H9 (cell line): ENCODE data around the gene NYAP1. TPM values are rescaled to one million over a fixed set of nuclear protein-coding genes. Genes with fewer than 3 reads are reported as not detected.

Experiments used
- DNase-seq: peaks from one replicate; pipeline ENCODE4 v3.0.0-alpha.2; 2017
- H2AFZ ChIP-seq: one replicate; pipeline ENCODE4 v1.6.1; 2013; ENCODE audit warnings: mild to moderate bottlenecking, low read length, control low read depth, moderate library complexity
- H2AK5ac ChIP-seq: 2 replicates; pipeline ENCODE4 v1.6.1; 2013; ENCODE audit warnings: low read length, control low read depth, mixed read lengths; ENCODE audit not compliant: insufficient read length
- H2BK120ac ChIP-seq: one replicate; pipeline ENCODE4 v1.6.1; 2013; ENCODE audit warnings: low read depth, mild to moderate bottlenecking, low read length, control low read depth, inconsistent platforms; ENCODE audit not compliant: poor library complexity, severe bottlenecking
- H2BK12ac ChIP-seq: 2 replicates; pipeline ENCODE4 v1.6.1; 2013; ENCODE audit warnings: low read length, control low read depth, mixed read lengths, low read depth; ENCODE audit not compliant: insufficient read length
- H2BK15ac ChIP-seq: 2 replicates; pipeline ENCODE4 v1.6.1; 2013; ENCODE audit warnings: low read depth, low read length, control low read depth
- H2BK20ac ChIP-seq: one replicate; pipeline ENCODE4 v1.6.1; 2013; ENCODE audit warnings: low read depth, mild to moderate bottlenecking, low read length, control low read depth, inconsistent platforms; ENCODE audit not compliant: poor library complexity, severe bottlenecking
- H2BK5ac ChIP-seq: 2 replicates; pipeline ENCODE4 v1.6.1; 2013; ENCODE audit warnings: low read length, control low read depth, mixed read lengths; ENCODE audit not compliant: insufficient read length
- H3K14ac ChIP-seq: 2 replicates; pipeline ENCODE4 v1.6.1; 2013; ENCODE audit warnings: low read length, control low read depth; ENCODE audit not compliant: insufficient read depth
- H3K18ac ChIP-seq: 2 replicates; pipeline ENCODE4 v1.6.1; 2013; ENCODE audit warnings: low read depth, mild to moderate bottlenecking, mixed read lengths, low read length, control low read depth; ENCODE audit not compliant: insufficient read length
- H3K23ac ChIP-seq: 2 replicates; pipeline ENCODE4 v1.6.1; 2013; ENCODE audit warnings: low read length, control low read depth, mixed read lengths, low read depth; ENCODE audit not compliant: insufficient read length
- H3K23me2 ChIP-seq: 2 replicates; pipeline ENCODE4 v1.6.1; 2013; ENCODE audit warnings: low read depth, mild to moderate bottlenecking, mixed read lengths, low read length, control low read depth; ENCODE audit not compliant: insufficient read length, poor library complexity, severe bottlenecking
- H3K27ac ChIP-seq: 2 replicates; pipeline ENCODE4 v1.5.1; 2013; ENCODE audit warnings: low read length, control low read depth, mixed read lengths, low read depth; ENCODE audit not compliant: insufficient read length
- H3K27me3 ChIP-seq: 2 replicates; pipeline ENCODE4 v1.6.1; 2013; ENCODE audit warnings: low read length, control low read depth, inconsistent platforms; ENCODE audit not compliant: insufficient read depth
- H3K4ac ChIP-seq: 2 replicates; pipeline ENCODE4 v1.6.1; 2013; ENCODE audit warnings: low read depth, mild to moderate bottlenecking, control low read depth, inconsistent platforms, low read length, moderate library complexity
- H3K4me1 ChIP-seq: 2 replicates; pipeline ENCODE4 v1.6.1; 2013; ENCODE audit warnings: low read length, control low read depth, inconsistent platforms; ENCODE audit not compliant: insufficient read depth
- H3K4me2 ChIP-seq: 2 replicates; pipeline ENCODE4 v1.6.1; 2013; ENCODE audit warnings: low read length, control low read depth, mixed read lengths; ENCODE audit not compliant: insufficient read length, insufficient read depth
- H3K56ac ChIP-seq: 2 replicates; pipeline ENCODE4 v1.6.1; 2013; ENCODE audit warnings: low read depth, mild to moderate bottlenecking, mixed read lengths, low read length, control low read depth; ENCODE audit not compliant: insufficient read length
- H3K79me1 ChIP-seq: 2 replicates; pipeline ENCODE4 v1.6.1; 2013; ENCODE audit warnings: low read depth, mild to moderate bottlenecking, moderate library complexity, low read length, control low read depth, inconsistent platforms; ENCODE audit not compliant: insufficient read depth, poor library complexity, severe bottlenecking
- H3K79me2 ChIP-seq: 2 replicates; pipeline ENCODE4 v1.6.1; 2013; ENCODE audit warnings: low read length, control low read depth, inconsistent platforms; ENCODE audit not compliant: insufficient read depth
- H3K9ac ChIP-seq: 2 replicates; pipeline ENCODE4 v1.6.1; 2013; ENCODE audit warnings: low read length, control low read depth, mixed read lengths; ENCODE audit not compliant: insufficient read length; ENCODE audit errors: extremely low read depth
- H3K9me3 ChIP-seq: one replicate; pipeline ENCODE4 v1.6.1; 2013; ENCODE audit warnings: low read depth, low read length, inconsistent platforms; ENCODE audit not compliant: control insufficient read depth
- H3T11ph ChIP-seq: one replicate; pipeline ENCODE4 v1.6.1; 2013; ENCODE audit warnings: mild to moderate bottlenecking, low read length, control low read depth, inconsistent platforms
- H4K20me1 ChIP-seq: one replicate; pipeline ENCODE4 v1.6.1; 2013; ENCODE audit not compliant: control insufficient read depth, insufficient read length, insufficient read depth
- H4K5ac ChIP-seq: 2 replicates; pipeline ENCODE4 v1.6.1; 2013; ENCODE audit warnings: low read depth, mild to moderate bottlenecking, mixed read lengths, low read length, control low read depth; ENCODE audit not compliant: insufficient read length
- H4K8ac ChIP-seq: replicated peaks from 2 replicates; pipeline ENCODE4 v1.6.1; 2013; ENCODE audit warnings: low read length, control low read depth, mixed read lengths, low read depth; ENCODE audit not compliant: insufficient read length
- H4K91ac ChIP-seq: 2 replicates; pipeline ENCODE4 v1.6.1; 2013; ENCODE audit warnings: low read depth, mild to moderate bottlenecking, moderate library complexity, mixed read lengths, low read length, control low read depth; ENCODE audit not compliant: insufficient read length
- H3K27ac Mint-ChIP-seq, 3 experiments: 2 replicates in 2 of 3; 3 replicates in 1 of 3; pipeline ENCODE4 v1.8.0; 2020 to 2021; ENCODE audit warnings: mixed read lengths in 3 of 3, mild to moderate bottlenecking in 1 of 3, moderate library complexity in 1 of 3
- H3K27me3 Mint-ChIP-seq: 2 replicates; pipeline ENCODE4 v1.8.0; 2021; ENCODE audit warnings: low read depth, mild to moderate bottlenecking, moderate library complexity, mixed read lengths
- H3K36me3 Mint-ChIP-seq, 3 experiments: 2 replicates in 2 of 3; 3 replicates in 1 of 3; pipeline ENCODE4 v1.8.0; 2020 to 2021; ENCODE audit warnings: low read depth in 3 of 3, mixed read lengths in 3 of 3; ENCODE audit not compliant: insufficient read depth in 1 of 3
- H3K4me1 Mint-ChIP-seq, 2 experiments: 2 replicates each; pipeline ENCODE4 v1.8.0; 2020; ENCODE audit warnings: mixed read lengths in 2 of 2
- H3K4me3 Mint-ChIP-seq, 2 experiments: 2 replicates in 1 of 2; 3 replicates in 1 of 2; pipeline ENCODE4 v1.8.0; 2020 to 2021; ENCODE audit warnings: mild to moderate bottlenecking in 2 of 2, mixed read lengths in 2 of 2, moderate library complexity in 1 of 2
- H3K9me3 Mint-ChIP-seq, 2 experiments: 2 replicates in 1 of 2; 3 replicates in 1 of 2; pipeline ENCODE4 v1.8.0; 2020; ENCODE audit warnings: mild to moderate bottlenecking in 2 of 2, mixed read lengths in 2 of 2, moderate library complexity in 1 of 2
- CTCF ChIP-seq: fragments of 200-600 bp; sonication (generic); conservative IDR thresholded peaks from 3 replicates; pipeline ENCODE4 v1.8.0; 2021; ENCODE audit warnings: antibody characterized with exemption, mild to moderate bottlenecking
- WGBS: extraction: QIAGEN DNeasy Blood & Tissue Kit; methylation state at CpG from one replicate; pipeline ENCODE4 v1.1.7; 2013; ENCODE audit warnings: missing lambda C conversion rate, low lambda C conversion rate, mixed read lengths; ENCODE audit not compliant: insufficient read length; ENCODE audit errors: extremely low coverage; 5-methylcytosine and 5-hydroxymethylcytosine counted together
- total RNA-seq: library from RNA; stranded (reverse); gene quantifications from 2 replicates; pipeline ENCODE4 v1.2.1, GENCODE V29; 2021

The NYAP1 gene
- total RNA-seq, 1 experiment from 2014 or later: 3.2 TPM

GRCh38 chr7:100493476-100494264 is 9.9 kb downstream of the NYAP1 start:
- Histone ChIP-seq H2AK5ac (no peak overlapping the region), H3K14ac (peak overlapping the region; percentile 21; the same call in 1 of the 2 replicates), H3K18ac (no peak overlapping the region), H2BK20ac (no peak overlapping the region), H4K91ac (no peak overlapping the region), H2BK5ac (no peak overlapping the region), H2BK12ac (no peak overlapping the region), H3K4me2 (peak overlapping the region; percentile 52), H3K9me3 (no peaks in the 10 kb centered on the region), H3K79me2 (no peaks in the 10 kb centered on the region), H3K23me2 (peaks cover 3% of the 10 kb centered on the region), H2BK120ac (no peak overlapping the region), H3K56ac (no peak overlapping the region), H2BK15ac (no peak overlapping the region), H4K20me1 (no peaks in the 10 kb centered on the region), H3K79me1 (no peaks in the 10 kb centered on the region), H3K23ac (no peak overlapping the region), H3K27ac (no peak overlapping the region), H3K4ac (no peak overlapping the region), H3K4me1 (0 out of 2 replicates have a peak, but pooled peaks cover 2% of the 10 kb centered on the region), H4K8ac (no peak overlapping the region), H4K5ac (no peak overlapping the region), H3K27me3 (no peaks in the 10 kb centered on the region; the same call in 1 of the 2 replicates), H3T11ph (no peak overlapping the region), H3K9ac (no peak overlapping the region), H2AFZ (no peak overlapping the region)
- peaks cover 0 to 4% (median 3%) of the 10 kb centered on the region in 3 experiments; a peak in 2 of 7 replicates for H3K36me3 Mint-ChIP-seq
- no peak for TF ChIP-seq CTCF
- peak overlapping the region; percentile 51 to 78 for H3K4me3 Mint-ChIP-seq
- H3K27me3 Mint-ChIP-seq: peaks cover 23% of the 10 kb centered on the region
- H3K4me1 Mint-ChIP-seq: peaks cover 12 to 32% of the 10 kb centered on the region in 2 experiments
- no peak overlapping the region for H3K27ac Mint-ChIP-seq
- no peaks in the 10 kb centered on the region for H3K9me3 Mint-ChIP-seq
- DNase-seq: no peak
- WGBS: no CpG with 5 or more reads among the region's 56 CpGs
